GM12878 (cell line): ENCODE data around the gene PI16. TPM values are rescaled to one million over a fixed set of nuclear protein-coding genes. Genes with fewer than 3 reads are reported as not detected.

Source experiments
- ATAC-seq: fragments of 200-7000 bp; cut with Tn5 transposase; 3 replicates; pipeline ENCODE4 v1.9.1; 2020; ENCODE audit warnings: mild to moderate bottlenecking, moderate library complexity
- BruUV-seq: library from RNA; stranded (reverse); fragments of 400-500 nt; replicated peaks from 2 replicates; lab custom pipeline; 2021; lab: Mats Ljungman, UMichigan
- CTCF ChIA-PET: fragments of 300-600 bp; sonication (Branson Sonifier 250); formaldehyde crosslinking; extraction: SDS; loops from one replicate; lab custom pipeline; 2021; ENCODE audit warnings: inconsistent platforms; lab: Yijun Ruan, JAX
- POLR2A ChIA-PET: fragments of 350-600 bp; formaldehyde crosslinking; extraction: SDS; loops from one replicate; lab custom pipeline; 2021; ENCODE audit warnings: inconsistent platforms; lab: Charles Lee
- RAD21 ChIA-PET: fragments of 300-600 bp; sonication (Branson Sonifier 250); formaldehyde crosslinking; loops from one replicate; lab custom pipeline; 2023; ENCODE audit warnings: antibody characterized with exemption; ENCODE audit not compliant: unreplicated experiment; lab: Charles Lee
- SMC1A ChIA-PET: fragments of 300-600 bp; sonication (Branson Sonifier 250); formaldehyde crosslinking; loops from one replicate; lab custom pipeline; 2023; ENCODE audit not compliant: unreplicated experiment, uncharacterized antibody; lab: Charles Lee
- DNase-seq: peaks from one replicate; pipeline ENCODE4 v3.0.0-alpha.2; 2011; ENCODE audit warnings: low read depth, low spot score
- FAIRE-seq: peaks from 3 replicates; lab custom pipeline; 2011; peaks lifted over from hg19 to GRCh38; lab: Jason Lieb, UNC
- H2AFZ ChIP-seq: 2 replicates; pipeline ENCODE4 v1.6.0; 2011; ENCODE audit warnings: low read depth, low read length, control low read depth; ENCODE audit not compliant: control insufficient read depth
- H3K27ac ChIP-seq: 2 replicates; pipeline ENCODE4 v1.5.1; 2011; ENCODE audit warnings: control low read depth; ENCODE audit not compliant: control insufficient read depth, insufficient read depth
- H3K27me3 ChIP-seq, 2 experiments: replicated peaks in 1 of 2; 2 replicates each; pipeline versions ENCODE4 v1.6.0 to v1.6.1; 2011; ENCODE audit warnings: low read length in 1 of 2; ENCODE audit not compliant: control insufficient read depth in 2 of 2, insufficient read depth in 2 of 2
- H3K36me3 ChIP-seq, 2 experiments: 2 replicates each; pipeline ENCODE4 v1.5.1; 2011; ENCODE audit warnings: low read length in 1 of 2; ENCODE audit not compliant: control insufficient read depth in 2 of 2, insufficient read depth in 2 of 2
- H3K4me1 ChIP-seq: 2 replicates; pipeline ENCODE4 v1.6.1; 2011; ENCODE audit warnings: mild to moderate bottlenecking, low read length, moderate library complexity, mixed read lengths; ENCODE audit not compliant: control insufficient read depth, insufficient read depth
- H3K4me2 ChIP-seq: 2 replicates; pipeline ENCODE4 v1.6.0; 2011; ENCODE audit warnings: control low read depth; ENCODE audit not compliant: control insufficient read depth, insufficient read depth
- H3K4me3 ChIP-seq: fragments of 200-600 bp; sonication (generic); 2 replicates; pipeline ENCODE4 v1.5.1; 2016
- H3K79me2 ChIP-seq: 2 replicates; pipeline ENCODE4 v1.6.0; 2011; ENCODE audit warnings: low read length; ENCODE audit not compliant: control insufficient read depth, insufficient read depth
- H3K9ac ChIP-seq: 2 replicates; pipeline ENCODE4 v1.8.0; 2011; ENCODE audit warnings: low read length, control low read depth, mixed read lengths; ENCODE audit not compliant: control insufficient read depth, insufficient read depth
- H3K9me3 ChIP-seq: replicated peaks from 3 replicates; pipeline ENCODE4 v1.5.1; 2011; ENCODE audit warnings: mild to moderate bottlenecking, low read length; ENCODE audit not compliant: control insufficient read depth, insufficient read depth
- H4K20me1 ChIP-seq: 2 replicates; pipeline ENCODE4 v1.6.0; 2011; ENCODE audit not compliant: control insufficient read depth, insufficient read depth
- CHD2 ChIP-seq: IDR thresholded peaks from 2 replicates; pipeline ENCODE4 v1.6.1; 2011; ENCODE audit warnings: low read depth, low read length, improper control_type of control experiment, borderline replicate concordance
- E2F8 ChIP-seq: fragments of 450-650 bp; IDR thresholded peaks from 2 replicates; pipeline ENCODE4 v1.6.1; 2018; ENCODE audit warnings: mild to moderate bottlenecking, low read depth, moderate library complexity; ENCODE audit not compliant: partially characterized antibody
- EZH2 ChIP-seq: IDR thresholded peaks from 2 replicates; pipeline ENCODE4 v1.6.1; 2012; ENCODE audit warnings: low read depth, mild to moderate bottlenecking, control low read depth, inconsistent platforms, low read length, borderline replicate concordance; ENCODE audit not compliant: control insufficient read depth
- HDAC2 ChIP-seq: fragments of 200-600 bp; sonication (generic); IDR thresholded peaks from 2 replicates; pipeline ENCODE4 v1.6.1; 2017
- IKZF1 ChIP-seq: fragments of 450-650 bp; conservative IDR thresholded peaks from 2 replicates; pipeline ENCODE4 v1.6.1; 2017; ENCODE audit warnings: antibody characterized with exemption, mild to moderate bottlenecking
- NFIC ChIP-seq: IDR thresholded peaks from 2 replicates; pipeline ENCODE4 v1.6.1; 2012; ENCODE audit warnings: low read depth, mild to moderate bottlenecking, inconsistent platforms, low read length, moderate library complexity
- RAD51 ChIP-seq: fragments of 450-650 bp; IDR thresholded peaks from 2 replicates; pipeline ENCODE4 v1.6.1; 2016; ENCODE audit warnings: moderate library complexity, mild to moderate bottlenecking, inconsistent platforms
- SREBF2 ChIP-seq: IDR thresholded peaks from 2 replicates; pipeline ENCODE4 v1.6.1; 2012; ENCODE audit warnings: mild to moderate bottlenecking, low read length
- WRNIP1 ChIP-seq: IDR thresholded peaks from 2 replicates; pipeline ENCODE4 v1.6.1; 2011; ENCODE audit warnings: low read depth, low read length, improper control_type of control experiment, borderline replicate concordance
- YY1 ChIP-seq: IDR thresholded peaks from 2 replicates; pipeline ENCODE4 v1.6.1; 2011; ENCODE audit warnings: low read depth, mild to moderate bottlenecking, low read length
- WGBS: methylation state at CpG from one replicate; pipeline ENCODE4 v1.1.6; 2016; ENCODE audit warnings: low lambda C conversion rate; ENCODE audit not compliant: insufficient replicate concordance, insufficient coverage; ENCODE audit errors: missing lambda C conversion rate; 5-methylcytosine and 5-hydroxymethylcytosine counted together
- in situ Hi-C: fragments of 300-500 bp; cut with MboI; formaldehyde crosslinking; loops from 9 replicates; pipeline ENCODE4 v1.14.3; 2018; ENCODE audit warnings: mixed read lengths
- intact Hi-C: fragments of 100-400 bp; cut with micrococcal nuclease; formaldehyde crosslinking; loops from one replicate; pipeline ENCODE4 v1.14.2; 2022; ENCODE audit not compliant: unreplicated experiment
- polyA plus RNA-seq, 11 experiments: library from polyadenylated mRNA; depleted of rRNA in 4 of 11; unstranded in 6 of 11; stranded (reverse) in 5 of 11; fragments of >200 nt; fragmentation: Nextera tagmentation in 4 of 11; fragmentation: Illumina TruSeq in 1 of 11; extraction: Ambion mirVana in 4 of 11; extraction: Trizol in 1 of 11; gene quantifications; 1 replicate in 1 of 11; 2 replicates in 10 of 11; pipeline versions ENCODE4 v1.2.1 to v1.2.3, GENCODE V29; 2011 to 2016; ENCODE audit warnings: inconsistent platforms in 2 of 11, missing spikeins in 2 of 11, low read depth in 1 of 11
- total RNA-seq, 4 experiments: library from RNA; depleted of rRNA in 3 of 4; stranded (reverse); fragments of >200 nt in 3 of 4; fragmentation: Illumina TruSeq in 1 of 4; extraction: Trizol in 1 of 4; gene quantifications; 2 replicates each; pipeline versions ENCODE4 v1.2.1 to v1.2.3, GENCODE V29; 2013 to 2021

Gene PI16
- total and polyA plus RNA-seq, 10 of the 15 experiments (the other 5 are each of a cell fraction or from before 2014, with no cell fraction given), result 0.08 to 0.12 TPM; not detected in 8

GRCh38 chr6:36971921-36972673 lies 17.6 kb downstream of the PI16 start:
- Histone ChIP-seq H3K9me3 (no peaks in the 10 kb centered on the region), H3K36me3 (peaks cover 55 to 57% of the 10 kb centered on the region in 2 experiments), H2AFZ (no peak overlapping the region), H3K9ac (no peak overlapping the region), H3K27ac (no peak overlapping the region), H3K79me2 (no peaks in the 10 kb centered on the region), H3K4me3 (no peak overlapping the region), H3K4me2 (no peak overlapping the region), H4K20me1 (no peaks in the 10 kb centered on the region), H3K27me3 (no peaks in the 10 kb centered on the region), H3K4me1 (no peaks in the 10 kb centered on the region)
- FAIRE-seq (no peak), ATAC-seq (no peak), DNase-seq (no peak)
- ChIA-PET RAD21 (interaction anchor here (0.6 kb wide), 1 partner anchor 238 kb away, joined by 3 read pairs; no protein-coding TSS in a partner anchor), SMC1A (interaction anchor here (1.5 kb wide), 1 partner anchor 87 kb away, joined by 3 read pairs; the partner anchor contains the start of gene C6orf89), CTCF (interaction anchor here (1.8 kb wide), 1 partner anchor 46 kb away, joined by 4 read pairs; no protein-coding TSS in a partner anchor), POLR2A (interaction anchor here (1.2 kb wide), 1 partner anchor 9 kb away, joined by 3 read pairs; no protein-coding TSS in a partner anchor)
- TF ChIP-seq YY1 (no peak), NFIC (no peak), WRNIP1 (no peak), SREBF2 (no peak), HDAC2 (no peak), E2F8 (no peak), CHD2 (no peak), RAD51 (no peak), EZH2 (no peak), IKZF1 (no peak)
- intact Hi-C loops, result no loop called here
- no TSS peak for BruUV-seq
- WGBS, result 90% methylated on average over 14 of the region's 14 CpGs
- in situ Hi-C loops, result no loop called here
